Activated T-helper 17 cell treated with anti-CD3 and anti-CD28 coated beads, Interleukin-2, amount 50 U/mL, for 72 hours (primary cell): Measurements from ENCODE around the gene NIT1. TPM values are rescaled to one million over a fixed set of nuclear protein-coding genes. Genes with fewer than 3 reads are reported as not detected.
A peak's percentile ranks its signal among the peaks of the same experiment; 100 is the strongest.

Experiments used
- ATAC-seq: fragments of 150-1000 bp; cut with Tn5 transposase; replicated peaks from 2 replicates; pipeline ENCODE4 v1.10.0; 2021; ENCODE audit warnings: mild to moderate bottlenecking, moderate library complexity
- H3K27ac Mint-ChIP-seq: one replicate; pipeline ENCODE4 v1.8.0; 2022; ENCODE audit warnings: mixed read lengths
- H3K27me3 Mint-ChIP-seq: one replicate; pipeline ENCODE4 v1.8.0; 2022; ENCODE audit warnings: mixed read lengths
- H3K36me3 Mint-ChIP-seq: one replicate; pipeline ENCODE4 v1.8.0; 2022; ENCODE audit warnings: low read depth, mild to moderate bottlenecking, mixed read lengths
- H3K4me1 Mint-ChIP-seq: one replicate; pipeline ENCODE4 v1.8.0; 2022; ENCODE audit warnings: mixed read lengths
- H3K4me3 Mint-ChIP-seq: one replicate; pipeline ENCODE4 v1.8.0; 2022; ENCODE audit warnings: mild to moderate bottlenecking, mixed read lengths
- H3K9me3 Mint-ChIP-seq: one replicate; pipeline ENCODE4 v1.8.0; 2022; ENCODE audit warnings: mixed read lengths
- total RNA-seq, 2 donors: library from RNA; stranded (reverse); gene quantifications; one replicate each; pipeline ENCODE4 v1.2.3, GENCODE V29; 2022

The NIT1 gene
- total RNA-seq, 2 donors from 2014 or later, result 38.9 to 74.6 TPM

DNA sequence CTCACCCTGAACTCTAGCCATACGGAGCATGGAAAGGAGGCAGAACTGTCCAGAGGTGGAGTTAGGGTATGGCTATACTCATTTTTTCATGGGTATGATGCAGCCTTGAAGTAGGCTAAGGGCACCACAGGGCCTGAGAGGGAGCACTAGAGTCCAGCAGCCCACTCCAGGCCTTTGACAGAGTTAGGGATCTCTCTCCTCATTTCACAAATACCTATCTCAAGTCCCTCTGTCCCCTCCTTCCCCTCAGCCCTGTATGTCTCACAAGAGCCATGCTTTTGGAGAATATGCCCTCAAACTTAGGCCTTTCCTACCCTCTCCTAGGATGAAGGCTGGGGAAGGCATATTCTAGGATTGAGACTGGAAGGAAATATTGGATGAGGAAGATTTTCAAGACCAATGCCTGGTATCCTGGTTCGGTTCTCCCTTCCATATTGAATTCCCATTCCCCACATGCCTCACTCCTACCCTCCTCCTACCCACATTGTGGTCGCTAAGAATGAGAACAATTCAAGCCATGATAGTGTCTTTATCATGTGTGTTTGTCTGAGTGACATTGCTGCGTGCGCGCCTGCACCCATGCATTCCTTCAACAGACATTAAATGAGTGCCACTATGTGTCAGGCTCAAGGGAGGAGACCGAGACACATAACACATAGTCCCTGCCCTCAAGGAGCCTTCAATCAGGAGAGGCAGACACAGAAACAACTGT is 26.0 kb upstream of the NIT1 start:
- Mint-ChIP-seq H3K4me1 (peaks cover 25% of the 10 kb centered on the region), H3K9me3 (no peaks in the 10 kb centered on the region), H3K4me3 (peak overlapping the region; percentile 42), H3K27me3 (no peaks in the 10 kb centered on the region), H3K27ac (peak overlapping the region; percentile 50), H3K36me3 (no peaks in the 10 kb centered on the region)
- peak; percentile 13 for ATAC-seq

DNA sequence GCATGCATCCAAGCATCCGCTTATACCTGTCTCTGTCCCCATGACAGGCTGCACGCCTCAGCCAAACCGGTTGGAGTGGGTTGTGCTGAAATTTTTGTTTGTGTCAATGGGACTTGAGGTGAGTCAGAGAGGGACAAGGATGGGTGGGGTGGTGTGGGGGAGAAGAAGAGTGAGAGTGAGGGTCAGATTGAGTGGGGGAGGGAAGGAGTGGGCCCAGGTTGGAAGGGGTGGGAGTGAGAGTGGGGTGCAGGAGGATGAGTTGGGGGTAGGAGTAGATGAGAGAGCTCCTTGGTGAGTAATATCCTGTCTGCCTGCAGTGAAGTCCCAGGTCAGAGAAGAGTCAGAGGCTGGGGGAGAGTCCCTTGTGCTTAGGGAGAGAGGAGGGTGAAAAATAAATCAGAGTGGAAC is 25.3 kb upstream of the NIT1 start:
- H3K4me3 Mint-ChIP-seq, result peak overlapping the region; percentile 42
- H3K4me1 Mint-ChIP-seq, result peaks cover 32% of the 10 kb centered on the region
- peak overlapping the region; percentile 50 for H3K27ac Mint-ChIP-seq
- no peaks in the 10 kb centered on the region for H3K27me3 Mint-ChIP-seq
- peaks cover 4% of the 10 kb centered on the region for H3K36me3 Mint-ChIP-seq
- ATAC-seq, result peak; percentile 96
- H3K9me3 Mint-ChIP-seq, result no peaks in the 10 kb centered on the region

DNA sequence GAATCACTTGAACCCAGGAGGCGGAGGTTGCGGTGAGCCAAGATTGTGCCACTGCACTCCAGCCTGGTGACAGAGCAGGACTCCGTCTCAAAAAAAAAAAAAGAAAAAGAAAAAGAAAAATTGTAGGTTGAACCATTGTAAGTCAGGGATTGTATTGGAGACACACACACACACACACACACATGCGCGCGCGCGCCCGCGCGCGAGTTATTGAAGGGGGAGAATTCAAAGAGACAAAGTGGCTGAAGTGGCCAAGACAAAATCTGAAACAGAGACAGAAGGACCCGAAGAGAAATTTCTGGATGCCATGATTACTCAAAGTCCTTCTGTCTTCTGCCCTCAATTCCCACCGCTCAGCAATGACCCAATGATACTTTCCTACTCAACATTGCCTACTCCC is 23.4 kb upstream of the NIT1 start:
- H3K36me3 Mint-ChIP-seq, result peaks cover 13% of the 10 kb centered on the region
- H3K4me3 Mint-ChIP-seq, result no peak overlapping the region
- H3K4me1 Mint-ChIP-seq, result peaks cover 40% of the 10 kb centered on the region
- H3K27ac Mint-ChIP-seq, result no peak overlapping the region
- H3K9me3 Mint-ChIP-seq, result no peaks in the 10 kb centered on the region
- no peak for ATAC-seq
- H3K27me3 Mint-ChIP-seq, result no peaks in the 10 kb centered on the region

DNA sequence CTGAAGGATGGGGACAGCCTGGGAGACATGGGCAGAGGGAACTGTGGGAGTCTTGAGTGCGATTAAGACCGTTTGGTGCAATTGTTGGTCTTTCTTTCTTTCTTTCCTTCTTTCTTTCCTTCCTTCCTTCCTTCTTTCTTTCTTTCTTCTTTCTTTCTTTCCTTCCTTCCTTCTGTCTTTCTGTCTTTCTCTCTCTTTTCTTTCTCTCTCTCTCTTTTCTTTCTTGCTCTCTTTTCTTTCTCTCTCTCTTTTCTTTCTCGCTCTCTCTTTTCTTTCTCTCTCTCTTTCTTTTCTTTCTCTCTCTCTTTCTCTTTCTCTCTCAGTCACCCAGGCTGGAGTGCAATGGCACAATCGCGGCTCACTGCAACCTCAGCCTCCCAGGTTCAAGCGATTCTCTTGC is 22.7 kb upstream of the NIT1 start:
- Mint-ChIP-seq H3K9me3 (no peaks in the 10 kb centered on the region), H3K27me3 (no peaks in the 10 kb centered on the region), H3K4me1 (peaks cover 40% of the 10 kb centered on the region), H3K4me3 (no peak overlapping the region), H3K27ac (no peak overlapping the region), H3K36me3 (peaks cover 20% of the 10 kb centered on the region)
- no peak for ATAC-seq

DNA sequence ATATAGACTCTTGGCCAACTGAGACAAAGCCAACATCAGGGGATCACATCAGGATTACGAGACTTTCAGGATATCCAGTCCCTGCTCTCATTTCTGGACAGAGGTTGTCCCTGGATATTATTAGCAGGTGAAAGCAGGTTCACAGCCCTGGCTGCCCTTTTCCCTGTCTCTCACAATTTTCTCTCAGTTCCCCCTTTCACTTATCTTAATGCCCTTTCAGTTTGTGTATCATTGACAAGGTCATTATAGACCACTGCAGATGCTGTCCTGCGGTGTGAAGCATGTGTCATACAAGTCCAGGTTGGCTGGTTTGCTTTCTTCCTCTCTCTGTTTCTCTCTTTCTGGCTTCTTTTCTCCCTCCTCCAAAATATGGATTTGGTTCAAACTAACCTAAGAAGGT is 21.9 kb upstream of the NIT1 start:
- Mint-ChIP-seq H3K9me3 (no peaks in the 10 kb centered on the region), H3K36me3 (peaks cover 28% of the 10 kb centered on the region), H3K27ac (peak overlapping the region; percentile 47), H3K4me1 (peaks cover 32% of the 10 kb centered on the region), H3K27me3 (no peaks in the 10 kb centered on the region), H3K4me3 (peak overlapping the region; percentile 34)
- no peak for ATAC-seq

DNA sequence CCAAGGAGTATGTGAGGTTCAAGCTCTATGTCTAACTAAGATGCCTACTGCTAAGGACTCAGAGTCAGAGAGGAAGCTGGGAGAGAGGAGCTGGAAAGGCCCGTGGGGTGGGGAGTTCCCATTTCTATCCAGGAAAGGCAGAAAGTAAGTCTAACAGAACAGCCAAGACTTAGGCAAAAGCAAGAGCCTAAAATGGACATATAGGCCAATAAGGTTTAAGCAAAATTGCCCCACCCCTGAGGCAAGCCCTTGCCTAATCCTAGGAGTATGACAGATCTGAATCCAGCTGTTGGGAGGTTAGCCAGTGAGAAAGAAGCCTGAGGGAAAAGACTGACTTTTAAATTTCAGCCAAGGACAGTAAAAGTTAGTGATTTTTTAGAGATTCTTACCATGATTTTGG is 21.4 kb upstream of the NIT1 start:
- Mint-ChIP-seq H3K27ac (peak overlapping the region; percentile 47), H3K4me1 (peaks cover 32% of the 10 kb centered on the region), H3K27me3 (no peaks in the 10 kb centered on the region), H3K9me3 (no peaks in the 10 kb centered on the region), H3K4me3 (peak overlapping the region; percentile 34), H3K36me3 (peaks cover 33% of the 10 kb centered on the region)
- ATAC-seq, result no peak

DNA sequence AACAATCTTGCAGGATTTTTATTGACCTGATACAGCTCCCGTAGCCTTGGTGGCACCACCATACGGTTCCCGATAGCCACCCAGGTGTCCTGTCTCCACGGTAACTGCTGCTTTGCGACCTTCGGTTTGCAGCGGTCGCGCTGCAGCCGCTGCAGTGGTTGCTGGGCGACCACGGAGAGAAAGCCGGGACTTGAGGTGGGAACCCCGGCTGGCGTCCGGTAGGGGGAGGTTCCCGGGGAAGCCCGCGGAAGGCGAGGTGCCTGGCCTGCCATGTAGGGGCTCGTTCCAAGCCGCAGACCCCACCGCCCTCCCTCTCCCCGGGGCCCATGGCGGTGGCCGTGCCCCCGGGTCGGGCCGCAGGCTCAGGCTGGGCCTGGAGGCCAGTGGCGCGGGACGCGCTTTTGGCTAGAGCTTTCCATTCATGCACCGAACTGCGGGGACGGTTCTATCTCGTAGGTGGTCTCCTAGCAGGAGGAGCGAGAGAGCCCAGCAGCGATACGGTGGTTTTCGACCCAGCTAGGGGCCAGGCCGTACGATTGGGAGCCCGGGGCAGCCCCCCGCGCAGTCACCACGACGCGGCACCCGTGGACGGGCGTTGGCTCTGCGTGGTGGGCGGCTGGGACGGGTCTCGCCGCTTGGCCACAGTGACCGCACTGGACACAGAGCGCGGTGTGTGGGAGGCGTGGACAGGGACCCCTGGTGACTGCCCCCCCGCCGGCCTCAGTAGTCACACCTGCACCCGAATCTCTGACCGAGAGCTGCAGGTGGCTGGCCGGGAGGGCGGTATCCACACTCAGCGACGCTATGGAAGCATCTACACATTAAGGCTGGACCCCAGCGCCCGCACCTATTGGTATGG is 19.5 kb upstream of the NIT1 start, which contains the start of gene KLHDC9:
TSS of gene KLHDC9 (plus strand) at position 152 of the 859 bp plus-strand sequence. CDS start at position 327, 175 bp downstream.
- Mint-ChIP-seq H3K9me3 (no peaks in the 10 kb centered on the region), H3K36me3 (peaks cover 51% of the 10 kb centered on the region), H3K4me3 (peak within 1 kb of the TSS; percentile 73), H3K27ac (peak within 1 kb of the TSS; percentile 91), H3K27me3 (no peaks in the 10 kb centered on the region), H3K4me1 (peaks cover 16% of the 10 kb centered on the region)
- peak; percentile 56 for ATAC-seq

DNA sequence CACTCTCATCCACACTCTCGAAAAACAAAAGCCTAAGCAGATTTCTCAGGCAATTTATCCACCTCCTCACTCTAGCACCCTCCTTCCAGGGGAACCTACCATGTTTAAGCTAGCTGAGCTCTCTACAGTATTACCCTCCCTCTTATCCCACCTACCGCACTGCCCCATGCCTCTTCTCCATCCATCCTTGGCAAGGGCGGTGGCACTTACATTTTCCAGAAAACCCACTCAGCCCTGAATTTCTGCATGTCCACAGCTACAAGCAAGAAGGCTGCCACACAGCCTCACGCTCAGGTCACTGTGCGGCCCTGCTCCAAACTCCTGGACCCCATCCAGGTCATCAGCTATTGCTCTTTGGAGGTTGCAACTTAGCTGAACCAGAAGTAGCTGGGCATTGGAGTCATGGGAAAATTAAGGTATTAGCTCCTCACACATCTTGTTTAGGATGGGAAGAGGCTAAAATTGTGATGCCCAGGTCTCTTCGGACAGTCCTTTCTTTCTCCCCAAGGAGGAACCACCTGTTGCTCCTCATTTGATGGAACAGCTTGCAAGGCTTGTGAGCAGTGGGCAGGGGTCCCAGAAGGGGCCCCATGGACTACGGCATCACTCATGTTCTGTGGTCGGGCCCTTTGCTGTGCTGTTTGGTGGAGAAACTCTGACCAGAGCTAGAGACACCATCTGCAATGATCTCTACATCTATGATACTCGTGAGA is 18.7 kb upstream of the NIT1 start:
- no peaks in the 10 kb centered on the region for H3K27me3 Mint-ChIP-seq
- ATAC-seq, result no peak

DNA sequence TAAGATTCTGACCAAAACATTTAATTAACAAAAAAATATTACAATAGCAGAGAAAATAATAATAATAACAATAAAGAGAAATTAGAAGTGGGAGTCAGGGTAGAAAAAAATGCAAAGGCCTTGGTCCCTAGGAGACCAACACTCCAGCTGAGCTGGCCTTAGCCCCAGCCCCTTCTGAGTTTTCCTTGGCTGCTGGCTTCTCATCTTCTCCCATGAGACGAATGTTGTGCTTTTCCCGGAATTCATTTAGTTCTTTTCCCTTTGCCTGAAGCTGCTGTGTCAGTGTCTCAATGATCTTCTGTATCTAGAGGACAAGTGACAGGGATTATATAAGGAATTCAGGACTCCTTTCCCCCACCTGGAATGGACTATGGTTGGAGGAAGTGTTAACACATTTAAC is 17.3 kb upstream of the NIT1 start:
- H3K27me3 Mint-ChIP-seq, result no peaks in the 10 kb centered on the region
- peak overlapping the region; percentile 52 for H3K27ac Mint-ChIP-seq
- H3K4me1 Mint-ChIP-seq, result peaks cover 21% of the 10 kb centered on the region
- no peaks in the 10 kb centered on the region for H3K9me3 Mint-ChIP-seq
- ATAC-seq, result no peak
- no peak overlapping the region for H3K4me3 Mint-ChIP-seq
- peaks cover 68% of the 10 kb centered on the region for H3K36me3 Mint-ChIP-seq

More for the DNA sequence above, 18.7 kb upstream of the NIT1 start:
- Mint-ChIP-seq H3K36me3 (peaks cover 56% of the 10 kb centered on the region), H3K27ac (no peak overlapping the region), H3K9me3 (no peaks in the 10 kb centered on the region), H3K4me1 (peaks cover 16% of the 10 kb centered on the region), H3K4me3 (peak overlapping the region; percentile 73)

DNA sequence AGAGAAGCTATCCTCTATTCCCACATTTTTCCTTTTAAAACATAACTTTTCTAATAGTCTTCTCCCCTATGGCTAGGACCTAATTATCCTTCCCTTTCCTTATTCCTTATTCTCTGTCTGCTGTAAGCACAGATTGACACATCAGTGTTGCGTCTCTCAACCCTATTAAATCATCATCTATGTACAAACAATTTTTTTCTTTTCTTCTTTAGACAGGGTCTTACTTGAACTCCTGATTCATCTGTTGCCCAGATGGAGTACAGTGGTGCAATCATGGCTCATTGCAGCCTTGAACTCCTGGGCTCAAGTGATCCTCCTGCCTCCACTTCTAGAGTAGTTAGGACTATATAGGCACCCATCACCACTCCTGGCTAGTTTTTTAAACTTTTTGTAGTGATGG is 11.5 kb upstream of the NIT1 start:
- H3K27me3 Mint-ChIP-seq, result no peaks in the 10 kb centered on the region
- H3K36me3 Mint-ChIP-seq, result peaks cover 78% of the 10 kb centered on the region

DNA sequence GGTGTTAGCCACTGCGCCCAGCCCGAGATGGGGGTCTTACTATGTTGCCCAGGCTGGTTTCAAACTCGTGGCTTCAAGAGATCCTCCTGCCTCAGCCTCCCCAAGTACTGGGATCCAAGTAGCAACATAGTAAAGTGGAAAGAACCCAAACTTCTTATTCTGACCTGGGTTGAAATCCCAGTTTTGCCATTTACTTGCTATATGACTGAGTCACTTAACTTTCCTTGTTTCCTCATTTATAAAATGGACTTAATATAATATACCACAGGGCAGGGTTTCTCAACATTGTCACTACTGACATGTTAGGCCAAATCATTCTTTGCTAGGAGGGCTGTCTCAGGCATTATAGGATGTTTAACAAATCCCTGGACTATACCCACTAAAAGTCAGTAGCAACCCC is 6.8 kb upstream of the NIT1 start:
- no peak for ATAC-seq
- Mint-ChIP-seq H3K9me3 (no peaks in the 10 kb centered on the region), H3K4me3 (no peak overlapping the region), H3K36me3 (peaks cover 80% of the 10 kb centered on the region), H3K4me1 (peaks cover 26% of the 10 kb centered on the region), H3K27ac (peak overlapping the region; percentile 78), H3K27me3 (no peaks in the 10 kb centered on the region)

More for the DNA sequence above, 11.5 kb upstream of the NIT1 start:
- H3K4me3 Mint-ChIP-seq, result no peak overlapping the region
- no peak for ATAC-seq
- no peaks in the 10 kb centered on the region for H3K9me3 Mint-ChIP-seq
- H3K27ac Mint-ChIP-seq, result peak overlapping the region; percentile 18
- peaks cover 9% of the 10 kb centered on the region for H3K4me1 Mint-ChIP-seq

DNA sequence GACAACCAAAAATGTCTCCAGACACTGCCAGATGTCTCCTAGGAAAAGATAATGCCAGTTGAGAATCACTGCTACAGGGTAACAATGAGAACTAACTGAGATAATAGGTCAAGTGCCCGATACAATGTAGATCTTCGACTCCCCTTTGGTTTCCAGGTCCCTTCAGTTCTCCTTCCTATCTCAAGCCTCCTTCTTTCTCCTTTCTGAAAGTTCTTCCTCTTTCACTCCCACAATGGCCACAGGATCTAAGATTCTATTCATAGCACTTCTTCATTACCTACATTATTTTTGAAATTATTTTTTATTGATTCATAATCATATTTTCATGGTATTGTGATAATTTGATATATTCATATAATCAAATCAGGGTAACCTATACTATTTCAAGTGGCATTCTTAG is 6.4 kb upstream of the NIT1 start:
- peak overlapping the region; percentile 78 for H3K27ac Mint-ChIP-seq

DNA sequence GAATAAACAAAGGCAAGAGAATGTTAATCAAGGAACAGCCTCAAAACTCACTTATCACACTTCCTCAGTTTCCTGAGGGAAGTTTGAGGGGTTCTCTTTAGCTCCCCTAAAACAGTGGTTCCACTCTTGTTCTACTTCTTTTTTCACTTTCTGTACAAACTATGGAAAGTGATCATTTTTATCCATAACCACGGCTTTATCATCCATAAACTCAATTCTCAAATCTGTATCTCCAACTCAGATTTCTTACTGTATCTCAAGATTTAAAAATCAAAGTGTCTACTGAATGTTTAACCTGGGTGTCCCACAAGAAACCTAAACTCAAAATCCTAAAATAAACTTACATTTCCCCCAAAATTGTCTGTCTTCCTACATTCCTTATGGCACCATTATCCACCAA is 4.0 kb upstream of the NIT1 start:
- Mint-ChIP-seq H3K27me3 (no peaks in the 10 kb centered on the region), H3K4me1 (peaks cover 29% of the 10 kb centered on the region), H3K4me3 (peak overlapping the region; percentile 93), H3K9me3 (no peaks in the 10 kb centered on the region), H3K27ac (peak overlapping the region; percentile 80), H3K36me3 (peaks cover 87% of the 10 kb centered on the region)
- ATAC-seq, result no peak

More for the DNA sequence above, 6.4 kb upstream of the NIT1 start:
- peaks cover 80% of the 10 kb centered on the region for H3K36me3 Mint-ChIP-seq
- peaks cover 30% of the 10 kb centered on the region for H3K4me1 Mint-ChIP-seq
- ATAC-seq, result no peak
- no peak overlapping the region for H3K4me3 Mint-ChIP-seq
- H3K27me3 Mint-ChIP-seq, result no peaks in the 10 kb centered on the region
- no peaks in the 10 kb centered on the region for H3K9me3 Mint-ChIP-seq

DNA sequence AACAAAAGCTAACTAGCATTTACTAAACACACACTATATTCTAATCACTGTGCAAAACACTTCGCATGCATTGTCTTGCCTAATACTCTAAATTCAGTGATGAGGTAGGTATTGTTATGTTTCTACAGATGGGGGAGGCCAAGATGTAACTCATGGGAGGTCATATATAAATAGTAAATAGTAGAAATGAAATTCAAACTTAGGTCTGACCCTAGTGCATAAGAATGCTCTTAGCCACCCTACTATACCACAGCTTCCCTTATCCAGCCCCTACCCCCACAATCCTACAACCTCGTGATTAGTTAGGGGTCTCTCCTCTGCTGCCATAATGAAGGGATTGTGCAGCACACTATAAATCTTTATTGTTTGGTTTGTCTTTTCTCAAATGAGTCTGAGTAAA is 3.3 kb upstream of the NIT1 start:
- Mint-ChIP-seq H3K4me1 (peaks cover 32% of the 10 kb centered on the region), H3K4me3 (peak overlapping the region; percentile 93), H3K36me3 (peaks cover 87% of the 10 kb centered on the region), H3K27ac (peak overlapping the region; percentile 80), H3K9me3 (no peaks in the 10 kb centered on the region), H3K27me3 (no peaks in the 10 kb centered on the region)
- no peak for ATAC-seq
